ENCODE data around the gene ACSM2B. TPM values are rescaled to one million over a fixed set of nuclear protein-coding genes. Genes with fewer than 3 reads are reported as not detected.

Gene ACSM2B
- total and polyA plus RNA-seq, 10 of the 15 experiments (the other 5 are each of a cell fraction or from before 2014, with no cell fraction given) = not detected

DNA sequence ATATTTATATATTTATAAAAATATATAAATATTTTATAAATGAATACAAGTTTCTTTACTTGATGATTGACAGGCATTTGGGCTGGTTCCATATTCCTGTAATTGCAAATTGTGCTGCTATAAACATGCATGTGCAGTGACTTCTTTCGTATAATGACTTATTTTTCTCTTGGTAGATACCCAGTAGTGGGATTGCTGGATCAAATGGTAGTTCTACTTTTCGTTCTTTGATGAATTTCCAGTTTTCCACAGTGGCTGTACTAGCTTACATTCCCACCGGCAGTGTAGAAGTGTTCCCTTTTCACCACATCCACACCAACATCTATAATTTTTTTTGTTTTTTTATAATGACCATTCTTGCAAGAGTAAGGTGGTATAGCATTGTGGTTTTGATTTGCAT is 7.8 kb downstream of the ACSM2B start:
- DNase-seq (ENCODE audit: low read depth, low spot score) (no peak), FAIRE-seq (no peak), ATAC-seq (no peak)
- intact Hi-C loops (cut with micrococcal nuclease; ENCODE audit: unreplicated experiment) (no loop called here), in situ Hi-C loops (cut with MboI) (no loop called here)
- no peak overlapping the region for H3K27ac ChIP-seq (ENCODE audit: control insufficient read depth, insufficient read depth)
- no peak overlapping the region for H3K9ac ChIP-seq (ENCODE audit: control insufficient read depth, insufficient read depth, low read length)
- H3K9me3 ChIP-seq (replicated peaks; ENCODE audit: control insufficient read depth, insufficient read depth, low read length) = no peaks in the 10 kb centered on the region
- POLR2A ChIA-PET = no interaction called here
- no peak overlapping the region for H3K4me3 ChIP-seq
- no peak overlapping the region for H2AFZ ChIP-seq (ENCODE audit: control insufficient read depth, low read depth, low read length)
- H3K27me3 ChIP-seq (replicated peaks in 1 of 2; ENCODE audit: control insufficient read depth in 2 of 2, insufficient read depth in 2 of 2, low read length in 1 of 2) = no peaks in the 10 kb centered on the region
- H4K20me1 ChIP-seq (ENCODE audit: control insufficient read depth, insufficient read depth) = no peaks in the 10 kb centered on the region
- TF ChIP-seq SPI1 (IDR thresholded peaks at IDR 0.05; ENCODE audit: borderline replicate concordance, insufficient read depth, low read depth, low read length) (no peak), PML (IDR thresholded peaks at IDR 0.05; ENCODE audit: low read length) (no peak)
- RAD21 ChIA-PET (ENCODE audit: unreplicated experiment) = no interaction called here
- 48% methylated on average over 3 of the region's 3 CpGs for WGBS (ENCODE audit: insufficient coverage, insufficient replicate concordance, low lambda C conversion rate, missing lambda C conversion rate)
- no TSS peak for BruUV-seq (replicated peaks)
- CTCF ChIA-PET = no interaction called here
- SMC1A ChIA-PET (ENCODE audit: uncharacterized antibody, unreplicated experiment) = no interaction called here
- H3K79me2 ChIP-seq (ENCODE audit: control insufficient read depth, insufficient read depth, low read length) = no peaks in the 10 kb centered on the region
- no peak overlapping the region for H3K4me2 ChIP-seq (ENCODE audit: control insufficient read depth, insufficient read depth)
- no peaks in the 10 kb centered on the region for H3K36me3 ChIP-seq (ENCODE audit: control insufficient read depth in 2 of 2, insufficient read depth in 2 of 2, low read length in 1 of 2)
- no peaks in the 10 kb centered on the region for H3K4me1 ChIP-seq (ENCODE audit: control insufficient read depth, insufficient read depth, low read length)

DNA sequence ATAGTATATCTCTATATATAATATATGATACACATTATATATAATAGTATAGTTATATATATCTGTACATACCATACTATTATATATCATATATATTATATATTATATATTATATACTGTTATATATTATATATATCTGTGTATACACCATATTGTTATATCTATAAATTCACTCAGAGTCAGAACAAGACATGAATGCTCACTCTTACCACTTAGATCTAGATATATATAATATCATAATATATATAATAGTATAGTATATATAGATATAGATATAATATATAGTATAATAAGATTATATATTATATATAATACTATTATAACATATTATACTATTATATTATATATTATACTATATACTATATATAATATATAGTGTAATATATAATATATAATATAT is 9.3 kb downstream of the ACSM2B start:
- FAIRE-seq (no peak), ATAC-seq (no peak), DNase-seq (ENCODE audit: low read depth, low spot score) (no peak)
- intact Hi-C loops (cut with micrococcal nuclease; ENCODE audit: unreplicated experiment) (no loop called here), in situ Hi-C loops (cut with MboI) (no loop called here)
- POLR2A ChIA-PET = no interaction called here
- SMC1A ChIA-PET (ENCODE audit: uncharacterized antibody, unreplicated experiment) = no interaction called here
- Histone ChIP-seq H4K20me1 (ENCODE audit: control insufficient read depth, insufficient read depth) (no peaks in the 10 kb centered on the region), H3K79me2 (ENCODE audit: control insufficient read depth, insufficient read depth, low read length) (no peaks in the 10 kb centered on the region), H2AFZ (ENCODE audit: control insufficient read depth, low read depth, low read length) (no peak overlapping the region), H3K4me2 (ENCODE audit: control insufficient read depth, insufficient read depth) (no peak overlapping the region), H3K27ac (ENCODE audit: control insufficient read depth, insufficient read depth) (no peak overlapping the region), H3K36me3 (ENCODE audit: control insufficient read depth in 2 of 2, insufficient read depth in 2 of 2, low read length in 1 of 2) (no peaks in the 10 kb centered on the region), H3K4me1 (ENCODE audit: control insufficient read depth, insufficient read depth, low read length) (no peaks in the 10 kb centered on the region), H3K4me3 (no peak overlapping the region), H3K9me3 (replicated peaks; ENCODE audit: control insufficient read depth, insufficient read depth, low read length) (no peaks in the 10 kb centered on the region), H3K27me3 (replicated peaks in 1 of 2; ENCODE audit: control insufficient read depth in 2 of 2, insufficient read depth in 2 of 2, low read length in 1 of 2) (no peaks in the 10 kb centered on the region), H3K9ac (ENCODE audit: control insufficient read depth, insufficient read depth, low read length) (no peak overlapping the region)
- CTCF ChIA-PET = no interaction called here
- no TSS peak for BruUV-seq (replicated peaks)
- RAD21 ChIA-PET (ENCODE audit: unreplicated experiment) = no interaction called here
- TF ChIP-seq NBN (IDR thresholded peaks at IDR 0.05) = no peak
- TF ChIP-seq IKZF2 (IDR thresholded peaks at IDR 0.05) = no peak
- no peak for TF ChIP-seq HCFC1 (IDR thresholded peaks at IDR 0.05; ENCODE audit: low read length)
- TF ChIP-seq CHD1 (IDR thresholded peaks at IDR 0.05; ENCODE audit: low read depth, low read length) = no peak
- no peak for TF ChIP-seq PRDM15 (CRISPR knock-in tag; IDR thresholded peaks at IDR 0.05)
- no peak for TF ChIP-seq KLF5 (IDR thresholded peaks at IDR 0.05; ENCODE audit: partially characterized antibody)
- TF ChIP-seq TCF12 (IDR thresholded peaks at IDR 0.05; ENCODE audit: low read depth, low read length) = no peak
- TF ChIP-seq POLR2AphosphoS5 (IDR thresholded peaks at IDR 0.05; ENCODE audit: low read length) = no peak
- TF ChIP-seq SPI1 (IDR thresholded peaks at IDR 0.05; ENCODE audit: borderline replicate concordance, insufficient read depth, low read depth, low read length) = no peak
- TF ChIP-seq POLR2AphosphoS2 (IDR thresholded peaks at IDR 0.05; ENCODE audit: low read depth, low read length) = no peak
- TF ChIP-seq TAF1 (IDR thresholded peaks at IDR 0.05; ENCODE audit: borderline replicate concordance, low read depth, low read length) = no peak
- TF ChIP-seq YBX1 (IDR thresholded peaks at IDR 0.05) = no peak
- TF ChIP-seq, protein P1, sequence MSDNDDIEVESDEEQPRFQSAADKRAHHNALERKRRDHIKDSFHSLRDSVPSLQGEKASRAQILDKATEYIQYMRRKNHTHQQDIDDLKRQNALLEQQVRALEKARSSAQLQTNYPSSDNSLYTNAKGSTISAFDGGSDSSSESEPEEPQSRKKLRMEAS (IDR thresholded peaks at IDR 0.05; ENCODE audit: low read depth, low read length) = no peak
- TF ChIP-seq SREBF2 (IDR thresholded peaks at IDR 0.05; ENCODE audit: low read length) = no peak
- TF ChIP-seq ASH2L (IDR thresholded peaks at IDR 0.05; ENCODE audit: borderline replicate concordance, low read depth) = no peak

Measured in GM12878 (cell line).